ENCODE data around the gene UACA. TPM values are rescaled to one million over a fixed set of nuclear protein-coding genes. Genes with fewer than 3 reads are reported as not detected.

UACA gene
- total and polyA plus RNA-seq, 2 experiments from 2014 or later: 21.5 to 35.8 TPM

- ATAC-seq: no peak
- no peaks in the 10 kb centered on the region for H3K4me1 ChIP-seq (ENCODE audit: insufficient read depth)
Observed at GRCh38 chr15:70796516-70797310, 33.4 kb upstream of the UACA start.

More at GRCh38 chr15:70796516-70797310, 33.4 kb upstream of the UACA start:
- H3K9me3 Mint-ChIP-seq: no peaks in the 10 kb centered on the region
- no peaks in the 10 kb centered on the region for H3K36me3 ChIP-seq (ENCODE audit: insufficient read depth)
- no peak overlapping the region for H3K4me2 ChIP-seq
- H3K27ac Mint-ChIP-seq: no peak overlapping the region
- H3K36me3 Mint-ChIP-seq (ENCODE audit: low read depth): no peaks in the 10 kb centered on the region
- H4K20me1 ChIP-seq (replicated peaks; ENCODE audit: insufficient read depth): no peaks in the 10 kb centered on the region
- H3K4me1 Mint-ChIP-seq: peaks cover 4% of the 10 kb centered on the region; the same call in 1 of the 3 replicates
- H3K27ac ChIP-seq (ENCODE audit: low read depth): no peak overlapping the region
- H3K79me2 ChIP-seq (replicated peaks; ENCODE audit: insufficient read depth): no peaks in the 10 kb centered on the region
- DNase-seq (ENCODE audit: low spot score): no peak
- H3K9me2 ChIP-seq (ENCODE audit: insufficient read depth): no peaks in the 10 kb centered on the region
- H3K27me3 Mint-ChIP-seq (ENCODE audit: insufficient read depth, low read depth, poor library complexity): peaks cover 2% of the 10 kb centered on the region
- no peak overlapping the region for H3K4me3 ChIP-seq
- H3K4me3 Mint-ChIP-seq: no peak overlapping the region
- H2AFZ ChIP-seq: no peak overlapping the region
- TF ChIP-seq REST (IDR thresholded peaks at IDR 0.05; ENCODE audit: unreplicated experiment) (no peak), ZNF114 (CRISPR knock-in tag; IDR thresholded peaks at IDR 0.05) (no peak), ETS1 (IDR thresholded peaks at IDR 0.05) (no peak), NANOG (IDR thresholded peaks at IDR 0.05; ENCODE audit: borderline replicate concordance) (no peak), POLR2AphosphoS5 (IDR thresholded peaks at IDR 0.05; ENCODE audit: low read depth) (no peak)
- TF ChIP-seq, protein P1, sequence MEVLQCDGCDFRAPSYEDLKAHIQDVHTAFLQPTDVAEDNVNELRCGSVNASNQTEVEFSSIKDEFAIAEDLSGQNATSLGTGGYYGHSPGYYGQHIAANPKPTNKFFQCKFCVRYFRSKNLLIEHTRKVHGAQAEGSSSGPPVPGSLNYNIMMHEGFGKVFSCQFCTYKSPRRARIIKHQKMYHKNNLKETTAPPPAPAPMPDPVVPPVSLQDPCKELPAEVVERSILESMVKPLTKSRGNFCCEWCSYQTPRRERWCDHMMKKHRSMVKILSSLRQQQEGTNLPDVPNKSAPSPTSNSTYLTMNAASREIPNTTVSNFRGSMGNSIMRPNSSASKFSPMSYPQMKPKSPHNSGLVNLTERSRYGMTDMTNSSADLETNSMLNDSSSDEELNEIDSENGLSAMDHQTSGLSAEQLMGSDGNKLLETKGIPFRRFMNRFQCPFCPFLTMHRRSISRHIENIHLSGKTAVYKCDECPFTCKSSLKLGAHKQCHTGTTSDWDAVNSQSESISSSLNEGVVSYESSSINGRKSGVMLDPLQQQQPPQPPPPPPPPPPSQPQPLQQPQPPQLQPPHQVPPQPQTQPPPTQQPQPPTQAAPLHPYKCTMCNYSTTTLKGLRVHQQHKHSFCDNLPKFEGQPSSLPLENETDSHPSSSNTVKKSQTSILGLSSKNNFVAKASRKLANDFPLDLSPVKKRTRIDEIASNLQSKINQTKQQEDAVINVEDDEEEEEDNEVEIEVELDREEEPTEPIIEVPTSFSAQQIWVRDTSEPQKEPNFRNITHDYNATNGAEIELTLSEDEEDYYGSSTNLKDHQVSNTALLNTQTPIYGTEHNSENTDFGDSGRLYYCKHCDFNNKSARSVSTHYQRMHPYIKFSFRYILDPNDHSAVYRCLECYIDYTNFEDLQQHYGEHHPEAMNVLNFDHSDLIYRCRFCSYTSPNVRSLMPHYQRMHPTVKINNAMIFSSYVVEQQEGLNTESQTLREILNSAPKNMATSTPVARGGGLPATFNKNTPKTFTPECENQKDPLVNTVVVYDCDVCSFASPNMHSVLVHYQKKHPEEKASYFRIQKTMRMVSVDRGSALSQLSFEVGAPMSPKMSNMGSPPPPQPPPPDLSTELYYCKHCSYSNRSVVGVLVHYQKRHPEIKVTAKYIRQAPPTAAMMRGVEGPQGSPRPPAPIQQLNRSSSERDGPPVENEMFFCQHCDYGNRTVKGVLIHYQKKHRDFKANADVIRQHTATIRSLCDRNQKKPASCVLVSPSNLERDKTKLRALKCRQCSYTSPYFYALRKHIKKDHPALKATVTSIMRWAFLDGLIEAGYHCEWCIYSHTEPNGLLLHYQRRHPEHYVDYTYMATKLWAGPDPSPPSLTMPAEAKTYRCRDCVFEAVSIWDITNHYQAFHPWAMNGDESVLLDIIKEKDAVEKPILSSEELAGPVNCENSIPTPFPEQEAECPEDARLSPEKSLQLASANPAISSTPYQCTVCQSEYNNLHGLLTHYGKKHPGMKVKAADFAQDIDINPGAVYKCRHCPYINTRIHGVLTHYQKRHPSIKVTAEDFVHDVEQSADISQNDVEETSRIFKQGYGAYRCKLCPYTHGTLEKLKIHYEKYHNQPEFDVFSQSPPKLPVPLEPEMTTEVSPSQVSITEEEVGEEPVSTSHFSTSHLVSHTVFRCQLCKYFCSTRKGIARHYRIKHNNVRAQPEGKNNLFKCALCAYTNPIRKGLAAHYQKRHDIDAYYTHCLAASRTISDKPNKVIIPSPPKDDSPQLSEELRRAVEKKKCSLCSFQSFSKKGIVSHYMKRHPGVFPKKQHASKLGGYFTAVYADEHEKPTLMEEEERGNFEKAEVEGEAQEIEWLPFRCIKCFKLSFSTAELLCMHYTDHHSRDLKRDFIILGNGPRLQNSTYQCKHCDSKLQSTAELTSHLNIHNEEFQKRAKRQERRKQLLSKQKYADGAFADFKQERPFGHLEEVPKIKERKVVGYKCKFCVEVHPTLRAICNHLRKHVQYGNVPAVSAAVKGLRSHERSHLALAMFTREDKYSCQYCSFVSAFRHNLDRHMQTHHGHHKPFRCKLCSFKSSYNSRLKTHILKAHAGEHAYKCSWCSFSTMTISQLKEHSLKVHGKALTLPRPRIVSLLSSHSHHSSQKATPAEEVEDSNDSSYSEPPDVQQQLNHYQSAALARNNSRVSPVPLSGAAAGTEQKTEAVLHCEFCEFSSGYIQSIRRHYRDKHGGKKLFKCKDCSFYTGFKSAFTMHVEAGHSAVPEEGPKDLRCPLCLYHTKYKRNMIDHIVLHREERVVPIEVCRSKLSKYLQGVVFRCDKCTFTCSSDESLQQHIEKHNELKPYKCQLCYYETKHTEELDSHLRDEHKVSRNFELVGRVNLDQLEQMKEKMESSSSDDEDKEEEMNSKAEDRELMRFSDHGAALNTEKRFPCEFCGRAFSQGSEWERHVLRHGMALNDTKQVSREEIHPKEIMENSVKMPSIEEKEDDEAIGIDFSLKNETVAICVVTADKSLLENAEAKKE (CRISPR knock-in tag; IDR thresholded peaks at IDR 0.05): no peak
- H3K27me3 ChIP-seq (ENCODE audit: insufficient read depth): no peaks in the 10 kb centered on the region
- no peaks in the 10 kb centered on the region for H3F3A ChIP-seq (replicated peaks; ENCODE audit: low read depth)

All from GM23338 (cell line).